ENCODE measurements around the gene CAMK1G.
A peak's percentile ranks its signal among the peaks of the same experiment; 100 is the strongest.

CAMK1G gene

GRCh38 chr1:209576392-209577197 is 6.9 kb upstream of the CAMK1G start:
- H3K4me3 ChIP-seq (ENCODE audit: low read depth, low read length), result no peak overlapping the region
- no peak for DNase-seq (ENCODE audit: low read depth)
- TF ChIP-seq CTCF (IDR thresholded peaks at IDR 0.05; ENCODE audit: low read depth, low read length, missing control alignments), result peak; percentile 97

- no peak for TF ChIP-seq CTCF (IDR thresholded peaks at IDR 0.05; ENCODE audit: low read depth, low read length, missing control alignments)
- no peak overlapping the region for H3K4me3 ChIP-seq (ENCODE audit: low read depth, low read length)
- DNase-seq (ENCODE audit: low read depth), result no peak
Measured at GRCh38 chr1:209577346-209577745, 6.2 kb upstream of the CAMK1G start.

- H3K4me3 ChIP-seq (ENCODE audit: low read depth, low read length), result no peak overlapping the region
- no peak for DNase-seq (ENCODE audit: low read depth)
- no peak for TF ChIP-seq CTCF (IDR thresholded peaks at IDR 0.05; ENCODE audit: low read depth, low read length, missing control alignments)
Measured at GRCh38 chr1:209580577-209580976, 2.9 kb upstream of the CAMK1G start.

- H3K4me3 ChIP-seq (ENCODE audit: low read depth, low read length), result no peak overlapping the region
- no peak for TF ChIP-seq CTCF (IDR thresholded peaks at IDR 0.05; ENCODE audit: low read depth, low read length, missing control alignments)
Measured at GRCh38 chr1:209584231-209584672, 738 bp downstream of the CAMK1G start.

GRCh38 chr1:209585197-209585596 is 1.7 kb downstream of the CAMK1G start:
- no peak overlapping the region for H3K4me3 ChIP-seq (ENCODE audit: low read depth, low read length)

More at GRCh38 chr1:209584231-209584672, 738 bp downstream of the CAMK1G start:
- DNase-seq (ENCODE audit: low read depth), result no peak

GRCh38 chr1:209585672-209586071 is 2.2 kb downstream of the CAMK1G start:
- no peak overlapping the region for H3K4me3 ChIP-seq (ENCODE audit: low read depth, low read length)
- no peak for TF ChIP-seq CTCF (IDR thresholded peaks at IDR 0.05; ENCODE audit: low read depth, low read length, missing control alignments)
- DNase-seq (ENCODE audit: low read depth), result no peak

More at GRCh38 chr1:209585197-209585596, 1.7 kb downstream of the CAMK1G start:
- no peak for TF ChIP-seq CTCF (IDR thresholded peaks at IDR 0.05; ENCODE audit: low read depth, low read length, missing control alignments)
- no peak for DNase-seq (ENCODE audit: low read depth)
